HepG2 (cell line): ENCODE results near the gene ADAMTSL3.

Source experiments
- GABPA ChIP-seq, 2 experiments: IDR thresholded peaks; 2 replicates each; pipeline ENCODE4 v1.6.1; 2011 to 2016; ENCODE audit warnings: low read depth in 2 of 2, low read length in 1 of 2, missing biosample characterization in 1 of 2, missing genetic modification characterization in 1 of 2
- RBM39 ChIP-seq: fragments of 200-400 bp; formaldehyde crosslinking; IDR thresholded peaks from one replicate; pipeline ENCODE4 v1.6.1; 2018; ENCODE audit warnings: antibody characterized with exemption, mild to moderate bottlenecking, low read depth, low read length; ENCODE audit not compliant: poor library complexity, severe bottlenecking

DNA sequence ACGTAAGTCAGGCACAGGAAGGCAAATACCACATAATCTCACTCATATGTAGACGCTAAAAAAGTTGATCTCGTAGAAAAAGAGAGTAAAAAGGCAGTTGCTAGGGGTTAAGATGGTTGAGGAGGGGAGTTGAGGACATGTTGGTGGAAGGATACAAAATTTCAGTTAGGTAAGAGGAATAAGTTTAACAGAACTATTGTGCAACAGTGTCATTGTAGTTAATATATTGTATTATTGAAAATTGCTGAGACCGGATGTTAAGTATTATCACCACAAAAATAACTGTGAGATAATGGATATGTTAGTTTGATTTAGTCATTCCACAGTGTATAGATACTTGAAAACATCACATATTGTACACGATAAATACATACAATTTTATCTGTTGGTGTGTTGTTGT lies 139.1 kb downstream of the ADAMTSL3 start:
- TF ChIP-seq RBM39 (no peak), GABPA (IDR thresholded peaks at IDR 0.05; ENCODE audit: low read depth, low read length) (no peak), GABPA (CRISPR knock-in tag; IDR thresholded peaks at IDR 0.05; ENCODE audit: low read depth) (no peak)
